Fibroblast of skin of abdomen (primary cell): ENCODE data around the gene INF2. TPM values are rescaled to one million over a fixed set of nuclear protein-coding genes. Genes with fewer than 3 reads are reported as not detected.
A peak's percentile ranks its signal among the peaks of the same experiment; 100 is the strongest.
"Not testable (repeated sequence)": the region's sequence is repeated elsewhere in the genome, so short reads cannot be mapped to it uniquely, and the experiment has no call there.

Experiments
- DNase-seq: peaks from one replicate; pipeline ENCODE4 v3.0.0-alpha.2; 2013
- polyA plus RNA-seq, 2 experiments: library from polyadenylated mRNA; unstranded; fragments of 120-200 nt; gene quantifications; one replicate each; pipeline ENCODE4 v1.2.1, GENCODE V29; 2013; ENCODE audit not compliant: insufficient read length in 2 of 2

Gene INF2
- polyA plus RNA-seq (2013, experiment 1 of 2; ENCODE audit: insufficient read length), result 43.6 TPM
- 50.0 TPM for polyA plus RNA-seq (2013, experiment 2 of 2; ENCODE audit: insufficient read length)

GRCh38 chr14:104689109-104689880 lies at the start of gene INF2:
INF2 (plus strand) TSS chr14:104689618; CDS start chr14:104701366, 11,748 bp downstream.
- peak; percentile 65 for DNase-seq

- peak; percentile 29 for DNase-seq
These were observed 49.4 kb upstream of the INF2 start for GRCh38 chr14:104639885-104640548.

GRCh38 chr14:104640681-104641080 lies 48.7 kb upstream of the INF2 start:
- no peak for DNase-seq

GRCh38 chr14:104641753-104642539 lies 47.5 kb upstream of the INF2 start:
- DNase-seq, result no peak

GRCh38 chr14:104642540-104642868 lies 46.9 kb upstream of the INF2 start:
- no peak for DNase-seq

- no peak for DNase-seq
These were observed 46.1 kb upstream of the INF2 start for GRCh38 chr14:104643306-104643705.

- no peak for DNase-seq
These were observed 45.3 kb upstream of the INF2 start for GRCh38 chr14:104644091-104644635.

GRCh38 chr14:104644656-104645378 lies 44.6 kb upstream of the INF2 start:
- DNase-seq, result no peak

DNA sequence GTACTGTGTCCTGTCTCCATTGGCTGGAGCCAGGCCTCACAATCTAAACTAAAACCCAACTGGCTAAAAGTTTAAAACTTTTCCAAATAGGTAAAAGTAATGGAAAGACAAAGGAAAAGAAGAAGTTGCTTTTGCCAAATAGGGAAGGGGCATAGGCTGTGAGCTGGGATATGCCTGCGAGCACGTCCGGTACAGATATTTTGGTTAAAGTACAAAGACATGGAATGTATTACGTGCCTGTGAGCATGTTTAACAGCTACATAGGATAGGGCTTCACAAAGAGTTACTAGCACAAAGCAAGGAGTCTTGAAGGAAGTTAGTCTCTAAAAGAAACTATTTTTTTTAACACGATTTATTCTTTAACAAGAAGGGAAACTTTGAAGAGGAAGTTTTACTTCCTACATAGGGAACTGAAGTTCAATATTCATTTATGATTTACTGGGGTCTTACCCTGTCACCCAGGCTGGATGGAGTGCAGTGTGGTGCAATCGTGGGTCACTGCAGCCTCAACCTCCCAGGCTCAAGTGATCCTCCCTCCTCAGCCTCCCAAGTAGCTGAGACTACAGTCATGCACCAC lies 41.9 kb upstream of the INF2 start:
- no peak for DNase-seq

GRCh38 chr14:104650057-104650980 lies 39.1 kb upstream of the INF2 start:
- DNase-seq, result peak; percentile 55

- no peak for DNase-seq
These were observed 38.2 kb upstream of the INF2 start for GRCh38 chr14:104650981-104651875.

DNA sequence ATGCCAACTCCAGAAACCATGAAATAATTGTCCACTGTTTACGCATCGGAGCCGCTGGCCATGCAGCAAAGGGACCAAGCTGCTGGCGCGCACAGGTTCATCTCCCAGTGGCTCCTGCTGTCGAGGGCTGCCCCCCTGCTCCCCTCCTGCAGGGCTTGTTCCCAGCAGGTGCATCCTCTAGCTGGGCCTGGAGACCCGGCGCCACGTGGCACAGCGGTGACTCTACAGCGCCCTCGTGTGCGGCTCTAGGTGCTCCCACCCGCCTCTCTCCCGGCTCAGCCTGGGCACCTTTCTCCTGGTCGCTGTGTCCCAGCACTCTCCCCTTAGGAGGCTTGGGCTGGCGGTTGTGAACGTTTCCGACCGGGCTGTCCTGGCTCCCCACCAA lies 37.5 kb upstream of the INF2 start:
- DNase-seq, result no peak

GRCh38 chr14:104652386-104652785 lies 37.0 kb upstream of the INF2 start:
- no peak for DNase-seq

DNA sequence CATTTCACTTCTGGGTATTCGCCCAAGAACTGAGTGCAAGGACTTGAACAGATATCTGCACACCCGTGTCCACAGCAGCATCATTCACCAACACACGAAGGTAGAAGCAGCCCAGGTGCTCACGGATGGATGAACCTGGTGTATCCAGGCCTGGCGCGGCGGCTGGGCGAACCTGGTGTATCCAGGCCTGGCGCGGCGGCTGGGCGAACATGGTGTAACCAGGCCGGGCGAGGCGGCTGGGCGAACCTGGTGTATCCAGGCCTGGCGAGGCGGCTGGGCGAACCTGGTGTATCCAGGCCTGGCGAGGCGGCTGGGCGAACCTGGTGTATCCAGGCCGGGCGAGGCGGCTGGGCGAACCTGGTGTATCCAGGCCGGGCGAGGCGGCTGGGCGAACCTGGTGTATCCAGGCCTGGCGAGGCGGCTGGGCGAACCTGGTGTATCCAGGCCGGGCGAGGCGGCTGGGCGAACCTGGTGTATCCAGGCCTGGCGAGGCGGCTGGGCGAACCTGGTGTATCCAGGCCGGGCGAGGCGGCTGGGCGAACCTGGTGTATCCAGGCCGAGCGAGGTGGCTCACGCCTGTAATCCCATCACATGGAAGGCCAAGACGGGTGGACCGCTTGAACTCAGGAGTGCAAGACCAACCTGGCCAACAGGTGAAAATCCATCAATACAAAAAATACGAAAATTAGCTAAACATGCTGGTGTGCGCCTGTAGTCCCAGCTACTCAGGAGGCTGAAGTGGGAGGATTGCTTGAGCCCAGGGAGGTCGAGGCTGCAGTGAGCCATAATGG lies 36.1 kb upstream of the INF2 start:
- DNase-seq, result not testable (repeated sequence)

DNA sequence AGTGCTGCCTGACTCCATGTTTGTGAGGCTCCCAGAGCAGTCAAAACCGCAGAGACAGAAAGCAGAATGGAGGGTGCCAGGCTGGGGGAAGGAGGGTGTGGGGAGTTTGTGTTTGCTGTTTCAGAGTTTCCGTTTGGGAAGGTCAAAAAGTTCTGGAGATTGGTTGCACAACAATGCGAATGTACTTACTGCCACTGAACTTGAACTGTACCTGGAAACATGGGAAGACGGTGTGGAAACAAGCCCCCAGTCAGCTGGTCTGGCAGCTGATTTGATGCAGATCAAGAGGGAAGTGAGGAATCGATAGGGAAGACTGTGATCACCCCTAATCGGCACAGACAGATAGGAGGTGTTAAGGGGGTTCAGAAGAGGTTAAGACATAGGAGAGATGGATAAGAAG lies 35.3 kb upstream of the INF2 start:
- no peak for DNase-seq

- no peak for DNase-seq
These were observed 34.1 kb upstream of the INF2 start for GRCh38 chr14:104655128-104655848.

- DNase-seq, result no peak
These were observed 33.3 kb upstream of the INF2 start for GRCh38 chr14:104656014-104656714.
